HCT116 (cell line): ENCODE measurements around the gene TOR4A. TPM values are rescaled to one million over a fixed set of nuclear protein-coding genes. Genes with fewer than 3 reads are reported as not detected.

Experiments used
- ATAC-seq: fragments of 200-7000 bp; cut with Tn5 transposase; 2 replicates; pipeline ENCODE4 v1.9.1; 2020; ENCODE audit warnings: mild to moderate bottlenecking, moderate library complexity
- BruUV-seq: library from RNA; stranded (reverse); fragments of 400-500 nt; replicated peaks from 2 replicates; lab custom pipeline; 2021; lab: Mats Ljungman, UMichigan
- CTCF ChIA-PET: fragments of 300-600 bp; sonication (Branson Sonifier 250); formaldehyde crosslinking; loops from one replicate; lab custom pipeline; 2021; ENCODE audit warnings: antibody characterized with exemption; lab: Charles Lee
- POLR2A ChIA-PET: fragments of 300-600, 350-600 bp; sonication (Branson Sonifier 250); formaldehyde crosslinking; loops from one replicate; lab custom pipeline; 2021; ENCODE audit warnings: antibody characterized with exemption; lab: Charles Lee
- RAD21 ChIA-PET, 2 experiments: fragments of 300-600 bp; sonication (Branson Sonifier 250); formaldehyde crosslinking; loops; one replicate each; lab custom pipeline; 2023; ENCODE audit warnings: low total read pairs in 2 of 2; ENCODE audit not compliant: uncharacterized antibody in 2 of 2, unreplicated experiment in 2 of 2, low non-redundant PET in 1 of 2; lab: Charles Lee
- DNase-seq: peaks from one replicate; pipeline ENCODE4 v3.0.0-alpha.2; 2010; ENCODE audit warnings: low read depth, low spot score
- H2AFZ ChIP-seq: fragments of 200-600 bp; shearing (Covaris generic), sonication (generic); 2 replicates; pipeline ENCODE4 v1.6.1; 2017; ENCODE audit warnings: low read depth, mixed run types, mixed read lengths, antibody characterized with exemption, low read length; ENCODE audit not compliant: poor library complexity, severe bottlenecking
- H3K27ac ChIP-seq: 2 replicates; pipeline ENCODE4 v1.5.1; 2012; ENCODE audit warnings: low read depth, low read length
- H3K27me3 ChIP-seq: fragments of 200-600 bp; sonication (generic); 2 replicates; pipeline ENCODE4 v1.6.1; 2016; ENCODE audit warnings: mixed run types, low read length, mixed read lengths; ENCODE audit not compliant: insufficient read depth
- H3K36me3 ChIP-seq, 2 experiments: fragments of 200-500 bp in 1 of 2; fragments of 200-600 bp in 1 of 2; sonication (Bioruptor generic) in 1 of 2; sonication (generic) in 1 of 2; 2 replicates each; pipeline versions ENCODE4 v1.5.1 to v1.6.1; 2014 to 2016; ENCODE audit warnings: low read length in 2 of 2, inconsistent platforms in 1 of 2, mixed read lengths in 1 of 2, mixed run types in 1 of 2; ENCODE audit not compliant: insufficient read depth in 2 of 2, control insufficient read depth in 1 of 2
- H3K4me1 ChIP-seq, 2 experiments: fragments of 200-600 bp in 1 of 2; sonication (generic) in 1 of 2; 2 replicates each; pipeline versions ENCODE4 v1.5.1 to v1.6.1; 2012 to 2017; ENCODE audit warnings: low read length in 2 of 2, inconsistent platforms in 1 of 2, mild to moderate bottlenecking in 1 of 2, mixed read lengths in 1 of 2, mixed run types in 1 of 2, moderate library complexity in 1 of 2; ENCODE audit not compliant: insufficient read depth in 2 of 2, control insufficient read depth in 1 of 2
- H3K4me2 ChIP-seq: fragments of 200-600 bp; sonication (generic); 2 replicates; pipeline ENCODE4 v1.6.1; 2017; ENCODE audit warnings: mixed run types, low read length, mixed read lengths
- H3K4me3 ChIP-seq, 2 experiments: fragments of 200-600 bp in 1 of 2; sonication (generic) in 1 of 2; replicated peaks in 1 of 2; 2 replicates each; pipeline ENCODE4 v1.5.1; 2011 to 2016; ENCODE audit warnings: low read length in 2 of 2, control low read depth in 1 of 2, low read depth in 1 of 2, mild to moderate bottlenecking in 1 of 2, mixed read lengths in 1 of 2, mixed run types in 1 of 2
- H3K79me2 ChIP-seq: fragments of 200-600 bp; sonication (generic); 2 replicates; pipeline ENCODE4 v1.6.1; 2017; ENCODE audit warnings: mild to moderate bottlenecking, mixed run types, low read length, moderate library complexity, mixed read lengths; ENCODE audit not compliant: insufficient read depth
- H3K9ac ChIP-seq: fragments of 200-600 bp; sonication (generic); 2 replicates; pipeline ENCODE4 v1.6.1; 2016; ENCODE audit warnings: low read length, mixed read lengths
- H3K9me2 ChIP-seq: fragments of 200-600 bp; sonication (generic), shearing (Covaris generic); 2 replicates; pipeline ENCODE4 v1.6.1; 2017; ENCODE audit warnings: mixed run types, mild to moderate bottlenecking, moderate library complexity; ENCODE audit not compliant: insufficient read depth
- H3K9me3 ChIP-seq, 2 experiments: fragments of 200-500 bp in 1 of 2; fragments of 200-600 bp in 1 of 2; sonication (Bioruptor generic) in 1 of 2; sonication (generic) in 1 of 2; 2 replicates each; pipeline ENCODE4 v1.6.1; 2014 to 2017; ENCODE audit warnings: low read length in 2 of 2, mixed read lengths in 2 of 2, inconsistent platforms in 1 of 2, low read depth in 1 of 2, mild to moderate bottlenecking in 1 of 2, mixed run types in 1 of 2, moderate library complexity in 1 of 2; ENCODE audit not compliant: control insufficient read depth in 1 of 2, insufficient read depth in 1 of 2
- H4K20me1 ChIP-seq: fragments of 200-600 bp; sonication (generic), shearing (Covaris generic); 2 replicates; pipeline ENCODE4 v1.6.1; 2017; ENCODE audit warnings: mixed run types, mild to moderate bottlenecking, moderate library complexity; ENCODE audit not compliant: insufficient read depth
- CTCF ChIP-seq, 3 experiments: fragments of 200-600 bp in 1 of 3; sonication (generic) in 1 of 3; IDR thresholded peaks in 2 of 3; conservative IDR thresholded peaks in 1 of 3; 2 replicates each; pipeline ENCODE4 v1.5.1; 2012 to 2017; ENCODE audit warnings: low read depth in 2 of 3, low read length in 2 of 3, antibody characterized with exemption in 1 of 3, borderline replicate concordance in 1 of 3, control low read depth in 1 of 3, mild to moderate bottlenecking in 1 of 3, mixed read lengths in 1 of 3, mixed run types in 1 of 3, moderate library complexity in 1 of 3; ENCODE audit not compliant: insufficient read depth in 1 of 3
- ELF1 ChIP-seq: IDR thresholded peaks from 2 replicates; pipeline ENCODE4 v1.6.1; 2012; ENCODE audit warnings: low read depth, borderline replicate concordance
- EZH2 ChIP-seq: fragments of 200-600 bp; sonication (generic); IDR thresholded peaks from 2 replicates; pipeline ENCODE4 v1.6.1; 2017; ENCODE audit warnings: antibody characterized with exemption, mixed run types
- FOSL1 ChIP-seq: IDR thresholded peaks from 2 replicates; pipeline ENCODE4 v1.6.1; 2012; ENCODE audit warnings: low read depth
- POLR2A ChIP-seq: IDR thresholded peaks from 2 replicates; pipeline ENCODE4 v1.7.0; 2011; ENCODE audit warnings: borderline replicate concordance; ENCODE audit not compliant: insufficient read depth, insufficient read length; ENCODE audit errors: extremely low read depth
- RAD21 ChIP-seq: IDR thresholded peaks from 2 replicates; pipeline ENCODE4 v1.6.1; 2012; ENCODE audit warnings: low read depth, mild to moderate bottlenecking
- REST ChIP-seq: IDR thresholded peaks from 2 replicates; pipeline ENCODE4 v1.6.1; 2012; ENCODE audit warnings: low read depth
- SIN3A ChIP-seq: IDR thresholded peaks from 2 replicates; pipeline ENCODE4 v1.6.1; 2012; ENCODE audit warnings: low read depth
- TCF7L2 ChIP-seq: IDR thresholded peaks from 2 replicates; pipeline ENCODE4 v1.7.0; 2011; ENCODE audit warnings: borderline replicate concordance, inconsistent platforms; ENCODE audit not compliant: insufficient read depth, insufficient read length; ENCODE audit errors: extremely low read depth
- YY1 ChIP-seq: IDR thresholded peaks from 2 replicates; pipeline ENCODE4 v1.6.1; 2011; ENCODE audit warnings: low read length, low read depth, moderate library complexity, mild to moderate bottlenecking; ENCODE audit not compliant: insufficient replicate concordance; ENCODE audit errors: extremely low read depth
- ZBTB33 ChIP-seq: IDR thresholded peaks from 2 replicates; pipeline ENCODE4 v1.6.1; 2011; ENCODE audit warnings: mild to moderate bottlenecking, low read length, moderate library complexity; ENCODE audit not compliant: insufficient replicate concordance; ENCODE audit errors: extremely low read depth
- ZNF274 ChIP-seq: fragments of 200-500 bp; sonication (Bioruptor generic); IDR thresholded peaks from 2 replicates; pipeline ENCODE4 v1.6.1; 2014; ENCODE audit warnings: mild to moderate bottlenecking, low read depth, low read length, inconsistent platforms
- intact Hi-C: fragments of 100-400 bp; cut with micrococcal nuclease; formaldehyde crosslinking; loops from 2 replicates; pipeline ENCODE4 v1.10.0; 2022
- total RNA-seq: library from RNA; stranded (reverse); gene quantifications from one replicate; pipeline ENCODE4 v1.2.1, GENCODE V29; 2021; ENCODE audit not compliant: unreplicated experiment

TOR4A gene
- total RNA-seq, 1 experiment from 2014 or later = 34.0 TPM

GRCh38 chr9:137280474-137281344 lies 3.2 kb downstream of the TOR4A start:
- Histone ChIP-seq H3K27ac (no peak overlapping the region; the same call in 1 of the 2 replicates), H3K4me3 (no peak overlapping the region), H4K20me1 (no peaks in the 10 kb centered on the region), H3K36me3 (peaks cover 0 to 13% of the 10 kb centered on the region in 2 experiments; a peak in 3 of 4 replicates), H3K9me3 (no peaks in the 10 kb centered on the region), H3K9me2 (no peaks in the 10 kb centered on the region), H3K9ac (no peak overlapping the region), H3K27me3 (no peaks in the 10 kb centered on the region), H3K4me2 (no peak overlapping the region), H2AFZ (no peak overlapping the region), H3K4me1 (peaks cover 14 to 25% of the 10 kb centered on the region in 2 experiments), H3K79me2 (peaks cover 34% of the 10 kb centered on the region)
- BruUV-seq = no TSS peak
- intact Hi-C loops = loop anchor here (10.0 kb wide), 1 partner anchor 244 kb away; no protein-coding TSS in a partner anchor
- ChIA-PET RAD21 (no interaction called here), CTCF (no interaction called here), POLR2A (no interaction called here)
- TF ChIP-seq ZBTB33 = no peak
- no peak for TF ChIP-seq RAD21
- TF ChIP-seq FOSL1 = no peak
- TF ChIP-seq CTCF (IDR thresholded peaks at IDR 0.05 in 2 of 3, conservative IDR thresholded peaks at IDR 0.05 in 1 of 3; ENCODE audit: borderline replicate concordance in 1 of 3, insufficient read depth in 1 of 3, low read depth in 2 of 3, low read length in 2 of 3) = no peak
- TF ChIP-seq POLR2A = no peak
- TF ChIP-seq EZH2 = no peak
- no peak for TF ChIP-seq YY1
- no peak for TF ChIP-seq ZNF274
- TF ChIP-seq TCF7L2 = no peak
- TF ChIP-seq SIN3A = no peak
- TF ChIP-seq REST = no peak
- no peak for TF ChIP-seq ELF1
- no peak for ATAC-seq
- DNase-seq = no peak
